Measurements from ENCODE around the gene CA10. TPM values are rescaled to one million over a fixed set of nuclear protein-coding genes. Genes with fewer than 3 reads are reported as not detected.

Gene CA10
- polyA plus RNA-seq, 1 donor from 2014 or later = not detected

- Mint-ChIP-seq H3K4me3 (no peak overlapping the region), H3K27ac (no peak overlapping the region), H3K4me1 (no peaks in the 10 kb centered on the region), H3K9me3 (no peaks in the 10 kb centered on the region), H3K27me3 (no peaks in the 10 kb centered on the region), H3K36me3 (no peaks in the 10 kb centered on the region)
Observed at GRCh38 chr17:51674579-51675255, 483.8 kb downstream of the CA10 start.

DNA sequence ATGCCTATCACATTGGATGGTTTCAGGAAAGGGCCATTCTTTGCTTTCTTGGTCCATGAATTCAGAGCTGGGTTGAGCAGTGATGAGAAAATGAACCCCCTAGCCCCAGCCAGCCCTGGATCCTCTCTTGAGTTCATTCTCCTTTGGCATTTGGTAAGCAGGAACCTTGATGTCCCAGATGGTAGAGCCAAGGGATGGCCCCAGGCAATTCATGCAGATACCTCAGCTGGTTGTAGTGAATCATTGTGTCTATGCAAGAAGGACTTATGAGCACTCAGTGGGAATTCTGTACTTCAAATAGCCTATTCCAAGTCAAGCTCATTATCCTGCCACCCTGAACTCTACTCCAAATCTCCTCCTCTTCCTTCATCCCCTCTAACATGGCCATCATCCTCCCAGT, 485.4 kb downstream of the CA10 start:
- H3K27me3 Mint-ChIP-seq = no peaks in the 10 kb centered on the region
- H3K36me3 Mint-ChIP-seq = no peaks in the 10 kb centered on the region
- no peak overlapping the region for H3K4me3 Mint-ChIP-seq
- H3K27ac Mint-ChIP-seq = no peak overlapping the region
- no peaks in the 10 kb centered on the region for H3K9me3 Mint-ChIP-seq
- no peaks in the 10 kb centered on the region for H3K4me1 Mint-ChIP-seq

DNA sequence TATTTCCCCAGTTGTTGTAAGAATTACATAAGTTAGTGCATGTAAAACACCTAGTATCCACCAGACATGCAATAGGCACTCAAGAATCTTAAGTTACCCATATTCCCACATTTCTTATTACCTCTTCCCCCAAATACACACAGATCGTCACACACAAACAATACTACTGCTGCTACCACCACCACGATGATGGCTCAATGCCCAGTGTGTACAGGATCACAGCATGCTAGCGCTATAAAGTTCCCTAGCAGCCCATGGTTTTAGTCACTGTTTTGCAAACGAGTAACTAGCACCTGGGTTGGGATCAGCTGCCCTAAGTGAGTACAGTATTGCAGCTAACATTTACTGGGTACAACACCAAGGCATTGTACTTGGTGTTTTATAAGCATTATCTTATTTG, 486.4 kb downstream of the CA10 start:
- Mint-ChIP-seq H3K36me3 (no peaks in the 10 kb centered on the region), H3K27me3 (no peaks in the 10 kb centered on the region), H3K4me3 (no peak overlapping the region), H3K9me3 (no peaks in the 10 kb centered on the region), H3K27ac (no peak overlapping the region), H3K4me1 (no peaks in the 10 kb centered on the region)

DNA sequence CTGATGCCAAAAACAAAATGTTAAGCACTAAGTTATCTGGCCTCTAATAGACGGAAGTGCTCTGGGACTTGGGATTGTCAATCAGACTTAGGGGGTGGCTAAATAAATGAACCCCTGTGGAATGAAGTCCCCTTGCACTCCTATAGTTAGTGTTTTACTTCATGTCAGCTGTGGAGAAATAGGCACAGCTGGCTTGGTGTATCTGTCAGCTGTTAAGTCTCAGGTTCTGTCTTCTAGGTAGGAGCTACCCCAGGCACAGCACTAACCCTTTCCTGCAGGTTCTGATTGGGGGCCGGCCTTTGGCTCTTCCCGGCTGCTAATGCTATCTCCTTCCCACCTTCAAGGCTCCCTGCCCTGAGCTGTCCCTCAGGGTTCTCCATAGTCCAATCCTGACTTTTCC, 487.6 kb downstream of the CA10 start:
- no peak overlapping the region for H3K4me3 Mint-ChIP-seq

GRCh38 chr17:51668963-51669246, 489.6 kb downstream of the CA10 start:
- H3K36me3 Mint-ChIP-seq = no peaks in the 10 kb centered on the region

More for the DNA sequence above, 487.6 kb downstream of the CA10 start:
- Mint-ChIP-seq H3K27ac (no peak overlapping the region), H3K36me3 (no peaks in the 10 kb centered on the region), H3K4me1 (no peaks in the 10 kb centered on the region), H3K9me3 (no peaks in the 10 kb centered on the region), H3K27me3 (peaks cover 2% of the 10 kb centered on the region)

DNA sequence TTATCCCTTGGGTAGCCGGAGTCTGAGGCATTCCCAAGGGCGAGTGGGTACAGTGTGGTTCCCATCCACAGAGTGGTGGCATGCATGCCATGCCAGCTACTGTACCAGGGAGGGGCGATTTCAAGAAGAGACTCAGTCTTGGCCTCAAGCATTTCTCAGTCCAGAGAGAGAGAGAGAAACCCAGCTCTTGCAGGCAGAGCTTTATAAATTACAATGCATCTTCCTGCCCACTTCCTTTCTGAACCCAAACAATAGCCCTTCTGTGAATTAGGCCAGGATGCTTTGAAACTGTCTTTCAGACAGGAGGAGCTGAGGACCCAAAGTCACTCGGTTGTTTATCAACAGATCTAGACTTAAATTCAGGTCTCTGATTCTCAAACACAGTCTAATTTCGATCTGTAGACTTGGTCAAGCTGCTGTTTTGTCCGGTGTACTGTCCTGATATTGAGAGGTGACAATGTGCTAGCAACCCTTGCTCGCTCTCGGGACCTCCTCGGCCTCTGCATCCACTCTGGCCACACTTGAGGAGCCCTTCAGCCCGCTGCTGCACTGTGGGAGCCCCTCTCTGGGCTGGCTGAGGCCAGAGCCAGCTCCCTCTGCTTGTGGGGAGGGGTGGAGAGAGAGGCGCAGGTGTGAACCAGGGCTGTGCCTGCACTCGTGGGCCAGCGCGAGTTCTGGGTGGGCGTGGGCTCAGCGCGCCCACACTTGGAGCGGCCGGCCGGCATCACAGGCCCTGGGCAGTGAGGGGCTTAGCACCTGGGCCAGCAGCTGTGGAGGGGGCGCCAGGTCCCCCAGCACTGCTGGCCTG, 490.2 kb downstream of the CA10 start:
- Mint-ChIP-seq H3K4me3 (no peak overlapping the region), H3K9me3 (no peaks in the 10 kb centered on the region), H3K27ac (no peak overlapping the region), H3K27me3 (peaks cover 2% of the 10 kb centered on the region), H3K4me1 (no peaks in the 10 kb centered on the region), H3K36me3 (no peaks in the 10 kb centered on the region)

More at GRCh38 chr17:51668963-51669246, 489.6 kb downstream of the CA10 start:
- H3K9me3 Mint-ChIP-seq = no peaks in the 10 kb centered on the region
- no peaks in the 10 kb centered on the region for H3K4me1 Mint-ChIP-seq
- H3K27ac Mint-ChIP-seq = no peak overlapping the region
- no peak overlapping the region for H3K4me3 Mint-ChIP-seq
- H3K27me3 Mint-ChIP-seq = peaks cover 2% of the 10 kb centered on the region

DNA sequence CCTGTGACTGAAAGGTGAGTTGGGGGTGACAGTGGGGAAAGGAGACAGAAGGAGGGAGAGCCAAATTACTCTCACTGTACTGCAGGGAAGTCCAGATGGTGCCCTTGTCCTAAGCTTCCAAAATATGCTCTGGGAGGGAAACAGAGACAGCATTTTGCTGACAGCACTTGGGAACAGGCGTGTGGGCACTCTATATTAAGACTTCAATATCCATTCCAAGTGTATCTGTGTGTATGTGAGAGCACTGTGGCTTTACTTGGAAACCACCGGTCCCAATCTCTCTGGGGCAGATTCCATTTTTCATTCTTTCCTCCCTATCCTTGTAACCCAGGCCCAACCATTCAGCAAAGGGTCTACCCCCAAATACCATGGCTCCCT, 490.8 kb downstream of the CA10 start:
- H3K4me1 Mint-ChIP-seq = no peaks in the 10 kb centered on the region
- H3K36me3 Mint-ChIP-seq = no peaks in the 10 kb centered on the region
- H3K27me3 Mint-ChIP-seq = peaks cover 2% of the 10 kb centered on the region
- no peak overlapping the region for H3K27ac Mint-ChIP-seq
- no peaks in the 10 kb centered on the region for H3K9me3 Mint-ChIP-seq
- no peak overlapping the region for H3K4me3 Mint-ChIP-seq

- Mint-ChIP-seq H3K4me1 (no peaks in the 10 kb centered on the region), H3K36me3 (no peaks in the 10 kb centered on the region), H3K9me3 (no peaks in the 10 kb centered on the region), H3K27me3 (peaks cover 2% of the 10 kb centered on the region), H3K27ac (no peak overlapping the region), H3K4me3 (no peak overlapping the region)
Observed at GRCh38 chr17:51666971-51667705, 491.4 kb downstream of the CA10 start.

DNA sequence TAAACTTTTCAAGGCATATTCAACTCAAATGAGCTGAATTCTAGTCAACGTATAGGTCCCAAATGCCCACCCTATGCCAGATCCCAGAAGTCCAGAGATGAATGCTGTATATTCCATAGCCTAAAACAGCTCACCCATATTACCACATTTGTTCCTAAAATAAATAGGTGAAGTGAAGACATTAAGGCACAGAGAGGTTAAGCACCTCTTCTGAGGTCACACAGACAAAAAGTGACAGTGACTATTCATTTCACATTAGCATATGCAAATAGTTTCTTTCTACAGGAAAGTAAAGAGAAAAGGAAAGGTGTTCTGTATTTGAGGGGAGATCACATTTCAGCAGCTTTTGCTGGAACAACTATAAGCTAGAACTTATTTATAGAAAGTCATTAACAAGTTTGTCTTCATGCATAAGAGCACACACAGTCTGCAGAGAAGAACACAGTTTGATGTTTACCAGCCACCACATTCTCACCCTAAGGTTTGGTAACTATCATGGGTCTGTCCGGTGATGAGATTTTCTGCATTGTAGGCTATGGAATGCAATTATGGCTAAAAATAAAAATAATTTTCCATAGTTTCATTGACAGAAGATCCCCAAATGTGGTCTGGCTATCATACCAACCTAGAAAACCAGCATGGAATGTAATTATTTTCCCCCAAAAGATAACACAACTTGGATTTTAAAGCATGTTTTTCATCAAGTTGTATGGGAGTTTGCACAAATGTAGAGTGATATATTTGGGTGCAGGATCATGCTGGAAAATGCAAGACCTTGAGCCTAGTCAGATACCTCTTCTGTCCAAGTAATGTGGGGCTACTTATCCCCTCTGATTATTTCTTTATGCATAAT, 496.1 kb downstream of the CA10 start:
- H3K9me3 Mint-ChIP-seq = peaks cover 0 to 3% (median 3%) of the 10 kb centered on the region in 3 donors
- no peaks in the 10 kb centered on the region for H3K36me3 Mint-ChIP-seq
- H3K4me1 Mint-ChIP-seq = no peaks in the 10 kb centered on the region
- peaks cover 4% of the 10 kb centered on the region for H3K27me3 Mint-ChIP-seq
- no peak overlapping the region for H3K27ac Mint-ChIP-seq
- no peak overlapping the region for H3K4me3 Mint-ChIP-seq

DNA sequence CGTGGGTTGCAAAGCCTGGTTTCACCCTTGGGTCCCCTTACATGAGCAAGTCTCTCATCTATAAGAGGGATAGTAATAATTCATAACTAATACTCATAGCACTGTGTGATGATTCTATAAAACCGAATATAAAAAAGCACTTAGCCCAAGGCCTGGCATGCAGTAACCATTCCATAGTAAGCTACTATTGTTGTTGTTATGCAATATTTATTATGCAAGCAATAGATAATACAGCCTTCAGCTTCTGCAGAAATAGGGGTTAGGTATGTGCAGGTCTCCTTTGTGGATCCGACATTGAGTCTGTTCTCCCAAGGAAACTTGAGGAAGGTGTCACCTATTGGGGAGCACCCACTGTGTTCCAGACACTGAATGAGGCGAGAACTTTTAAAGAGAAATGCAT, 497.1 kb downstream of the CA10 start:
- Mint-ChIP-seq H3K27ac (no peak overlapping the region), H3K4me3 (no peak overlapping the region), H3K27me3 (peaks cover 4% of the 10 kb centered on the region), H3K9me3 (peaks cover 0 to 3% (median 3%) of the 10 kb centered on the region in 3 donors), H3K4me1 (no peaks in the 10 kb centered on the region), H3K36me3 (no peaks in the 10 kb centered on the region)

- peaks cover 2% of the 10 kb centered on the region for H3K27me3 Mint-ChIP-seq
- H3K4me1 Mint-ChIP-seq = no peaks in the 10 kb centered on the region
- no peaks in the 10 kb centered on the region for H3K36me3 Mint-ChIP-seq
- peaks cover 0 to 3% (median 3%) of the 10 kb centered on the region in 3 donors for H3K9me3 Mint-ChIP-seq
- no peak overlapping the region for H3K4me3 Mint-ChIP-seq
- H3K27ac Mint-ChIP-seq = no peak overlapping the region
Observed at GRCh38 chr17:51660266-51660665, 498.2 kb downstream of the CA10 start.

- H3K4me1 Mint-ChIP-seq = no peaks in the 10 kb centered on the region
- H3K36me3 Mint-ChIP-seq = no peaks in the 10 kb centered on the region
Observed at GRCh38 chr17:51657224-51657623, 501.3 kb downstream of the CA10 start.

DNA sequence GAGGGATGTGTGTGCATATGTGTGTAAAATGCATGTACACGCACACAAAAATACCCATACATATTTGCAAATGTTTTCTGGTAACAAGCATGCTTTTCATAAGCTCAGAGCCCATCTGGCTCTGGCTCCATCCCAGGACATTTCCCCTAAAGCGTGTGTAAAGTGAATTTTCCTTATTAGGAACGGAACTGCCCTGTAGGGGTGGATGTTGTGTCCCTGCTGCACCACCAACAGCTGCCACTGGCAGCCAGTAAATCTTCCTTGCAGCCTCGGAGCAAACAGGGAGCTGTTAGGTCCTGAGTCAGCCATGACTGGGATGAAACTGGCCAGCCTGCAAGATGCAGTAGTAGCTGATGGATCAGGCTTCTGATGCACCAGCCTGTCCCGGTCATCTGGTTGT, 504.6 kb downstream of the CA10 start:
- Mint-ChIP-seq H3K36me3 (no peaks in the 10 kb centered on the region), H3K9me3 (peaks cover 0 to 5% (median 3%) of the 10 kb centered on the region in 3 donors), H3K27me3 (peaks cover 4% of the 10 kb centered on the region), H3K27ac (no peak overlapping the region), H3K4me3 (no peak overlapping the region), H3K4me1 (no peaks in the 10 kb centered on the region)

More at GRCh38 chr17:51657224-51657623, 501.3 kb downstream of the CA10 start:
- H3K4me3 Mint-ChIP-seq = no peak overlapping the region
- peaks cover 0 to 3% (median 3%) of the 10 kb centered on the region in 3 donors for H3K9me3 Mint-ChIP-seq
- peaks cover 2% of the 10 kb centered on the region for H3K27me3 Mint-ChIP-seq
- no peak overlapping the region for H3K27ac Mint-ChIP-seq

DNA sequence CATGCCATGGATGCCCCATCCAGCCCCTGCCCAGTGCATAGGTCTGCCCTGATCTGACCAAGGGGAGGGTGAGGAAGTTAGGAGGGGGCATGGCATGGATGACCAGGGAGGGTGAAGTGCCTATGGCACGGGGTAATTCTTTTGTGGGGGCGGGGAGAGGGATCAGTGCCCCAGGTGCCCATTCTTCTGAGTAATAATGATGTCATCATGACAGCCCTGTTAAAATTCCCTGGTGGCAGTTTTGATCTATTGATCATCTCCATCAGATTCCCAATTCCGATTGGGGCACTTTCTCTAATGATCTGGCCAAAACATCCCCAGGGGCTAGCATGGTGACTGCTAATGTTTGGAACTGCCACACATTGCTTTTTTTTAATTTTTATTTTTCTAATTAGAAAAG, 506.0 kb downstream of the CA10 start:
- Mint-ChIP-seq H3K4me1 (no peaks in the 10 kb centered on the region), H3K9me3 (peaks cover 0 to 2% (median 0%) of the 10 kb centered on the region in 3 donors), H3K27me3 (peaks cover 7% of the 10 kb centered on the region), H3K27ac (no peak overlapping the region), H3K36me3 (no peaks in the 10 kb centered on the region), H3K4me3 (no peak overlapping the region)
